NCI-H2196 treated with DMSO at 0.1 percent for 48 hours (cell line): ENCODE data around the gene SPTBN1.

ENCODE experiments used
- DNase-seq: peaks from one replicate; lab custom pipeline; 2025; ENCODE audit not compliant: unreplicated experiment; lab: John Stamatoyannopoulos, UW

SPTBN1 gene

GRCh38 chr2:54628418-54628817, 172.3 kb downstream of the SPTBN1 start:
- no peak for DNase-seq

DNA sequence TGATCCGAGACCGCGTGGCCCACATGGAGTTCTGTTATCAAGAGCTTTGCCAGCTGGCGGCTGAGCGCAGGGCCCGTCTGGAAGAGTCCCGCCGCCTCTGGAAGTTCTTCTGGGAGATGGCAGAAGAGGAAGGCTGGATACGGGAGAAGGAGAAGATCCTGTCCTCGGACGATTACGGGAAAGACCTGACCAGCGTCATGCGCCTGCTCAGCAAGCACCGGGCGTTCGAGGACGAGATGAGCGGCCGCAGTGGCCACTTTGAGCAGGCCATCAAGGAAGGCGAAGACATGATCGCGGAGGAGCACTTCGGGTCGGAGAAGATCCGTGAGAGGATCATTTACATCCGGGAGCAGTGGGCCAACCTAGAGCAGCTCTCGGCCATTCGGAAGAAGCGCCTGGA, 172.8 kb downstream of the SPTBN1 start:
- no peak for DNase-seq

DNA sequence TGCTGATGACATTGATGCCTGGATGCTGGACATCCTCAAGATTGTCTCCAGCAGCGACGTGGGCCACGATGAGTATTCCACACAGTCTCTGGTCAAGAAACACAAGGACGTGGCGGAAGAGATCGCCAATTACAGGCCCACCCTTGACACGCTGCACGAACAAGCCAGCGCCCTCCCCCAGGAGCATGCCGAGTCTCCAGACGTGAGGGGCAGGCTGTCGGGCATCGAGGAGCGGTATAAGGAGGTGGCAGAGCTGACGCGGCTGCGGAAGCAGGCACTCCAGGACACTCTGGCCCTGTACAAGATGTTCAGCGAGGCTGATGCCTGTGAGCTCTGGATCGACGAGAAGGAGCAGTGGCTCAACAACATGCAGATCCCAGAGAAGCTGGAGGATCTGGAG, 173.3 kb downstream of the SPTBN1 start:
- DNase-seq: no peak

GRCh38 chr2:54629914-54630857, 174.1 kb downstream of the SPTBN1 start:
- no peak for DNase-seq

DNA sequence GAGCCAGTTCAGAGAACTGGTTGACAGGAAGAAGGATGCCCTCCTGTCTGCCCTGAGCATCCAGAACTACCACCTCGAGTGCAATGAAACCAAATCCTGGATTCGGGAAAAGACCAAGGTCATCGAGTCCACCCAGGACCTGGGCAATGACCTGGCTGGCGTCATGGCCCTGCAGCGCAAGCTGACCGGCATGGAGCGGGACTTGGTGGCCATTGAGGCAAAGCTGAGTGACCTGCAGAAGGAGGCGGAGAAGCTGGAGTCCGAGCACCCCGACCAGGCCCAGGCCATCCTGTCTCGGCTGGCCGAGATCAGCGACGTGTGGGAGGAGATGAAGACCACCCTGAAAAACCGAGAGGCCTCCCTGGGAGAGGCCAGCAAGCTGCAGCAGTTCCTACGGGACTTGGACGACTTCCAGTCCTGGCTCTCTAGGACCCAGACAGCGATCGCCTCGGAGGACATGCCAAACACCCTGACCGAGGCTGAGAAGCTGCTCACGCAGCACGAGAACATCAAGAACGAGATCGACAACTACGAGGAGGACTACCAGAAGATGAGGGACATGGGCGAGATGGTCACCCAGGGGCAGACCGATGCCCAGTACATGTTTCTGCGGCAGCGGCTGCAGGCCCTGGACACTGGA, 174.9 kb downstream of the SPTBN1 start:
- no peak for DNase-seq

- DNase-seq: no peak
Observed at GRCh38 chr2:54631755-54632154, 175.6 kb downstream of the SPTBN1 start.

- DNase-seq: no peak
Observed at GRCh38 chr2:54632733-54633692, 176.9 kb downstream of the SPTBN1 start.

DNA sequence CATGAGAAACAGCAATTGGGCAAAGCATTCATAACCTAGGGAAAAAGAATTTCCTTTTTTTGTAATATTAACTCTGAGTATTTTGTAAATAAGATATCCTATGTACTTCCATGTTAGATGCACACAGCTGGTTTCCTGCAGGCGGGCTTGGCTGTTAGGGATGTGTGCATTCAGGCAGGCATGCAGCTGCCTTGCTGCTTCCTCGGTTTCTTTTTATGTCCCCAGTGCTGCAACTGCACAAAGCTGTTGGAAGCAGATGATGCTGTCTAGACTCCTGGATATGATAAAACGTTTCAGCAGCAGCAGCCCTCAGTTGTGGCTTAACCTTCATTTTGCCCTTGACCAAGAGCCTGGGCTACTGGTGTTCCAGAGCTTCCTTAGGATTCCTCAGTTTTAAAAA, 177.9 kb downstream of the SPTBN1 start:
- DNase-seq: no peak

DNA sequence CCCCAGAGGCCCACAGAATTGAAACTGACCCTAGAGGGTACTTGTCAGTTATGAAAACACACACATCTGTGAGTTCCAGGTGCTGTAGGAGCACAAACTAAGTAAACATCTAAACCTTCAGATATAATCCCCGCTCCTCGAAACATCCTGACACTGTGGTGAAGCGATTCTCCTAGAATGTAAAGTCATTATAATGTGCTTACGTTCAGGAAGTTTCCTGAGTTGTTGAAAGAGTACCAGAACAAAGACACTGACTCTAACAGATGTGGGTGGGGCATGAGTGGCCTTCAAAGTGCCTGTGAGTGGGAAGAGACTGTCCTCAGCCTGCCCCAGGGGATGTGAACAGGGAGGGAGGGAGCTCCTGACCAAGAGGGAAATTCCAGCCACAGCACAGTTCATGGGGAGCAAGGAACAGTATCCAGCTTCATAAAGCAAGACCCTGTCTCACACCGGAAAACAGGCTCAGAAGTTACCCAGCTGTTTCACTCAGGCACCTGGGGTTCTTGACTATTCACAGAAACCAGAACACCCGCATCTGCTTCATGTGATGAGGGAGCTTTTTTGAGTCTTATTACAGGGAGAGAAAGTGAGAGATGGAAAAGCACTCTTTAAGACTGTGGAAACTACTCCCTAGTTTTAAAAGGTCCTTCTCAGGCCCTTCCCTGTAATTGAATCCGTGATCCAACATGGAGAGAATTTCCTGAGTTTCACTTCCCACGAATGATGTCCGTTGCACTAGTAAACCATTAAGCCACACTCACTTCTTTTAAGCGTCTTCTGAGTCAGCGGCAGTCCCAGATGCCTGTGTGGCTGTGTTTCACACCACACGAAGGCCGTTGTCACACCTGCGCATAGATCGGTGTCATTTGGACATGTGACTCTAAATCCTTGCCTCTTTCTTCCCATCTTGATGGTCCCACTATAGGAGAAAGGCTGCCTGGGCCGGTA, 178.7 kb downstream of the SPTBN1 start:
- DNase-seq: no peak

- DNase-seq: no peak
Observed at GRCh38 chr2:54635554-54636152, 179.5 kb downstream of the SPTBN1 start.

DNA sequence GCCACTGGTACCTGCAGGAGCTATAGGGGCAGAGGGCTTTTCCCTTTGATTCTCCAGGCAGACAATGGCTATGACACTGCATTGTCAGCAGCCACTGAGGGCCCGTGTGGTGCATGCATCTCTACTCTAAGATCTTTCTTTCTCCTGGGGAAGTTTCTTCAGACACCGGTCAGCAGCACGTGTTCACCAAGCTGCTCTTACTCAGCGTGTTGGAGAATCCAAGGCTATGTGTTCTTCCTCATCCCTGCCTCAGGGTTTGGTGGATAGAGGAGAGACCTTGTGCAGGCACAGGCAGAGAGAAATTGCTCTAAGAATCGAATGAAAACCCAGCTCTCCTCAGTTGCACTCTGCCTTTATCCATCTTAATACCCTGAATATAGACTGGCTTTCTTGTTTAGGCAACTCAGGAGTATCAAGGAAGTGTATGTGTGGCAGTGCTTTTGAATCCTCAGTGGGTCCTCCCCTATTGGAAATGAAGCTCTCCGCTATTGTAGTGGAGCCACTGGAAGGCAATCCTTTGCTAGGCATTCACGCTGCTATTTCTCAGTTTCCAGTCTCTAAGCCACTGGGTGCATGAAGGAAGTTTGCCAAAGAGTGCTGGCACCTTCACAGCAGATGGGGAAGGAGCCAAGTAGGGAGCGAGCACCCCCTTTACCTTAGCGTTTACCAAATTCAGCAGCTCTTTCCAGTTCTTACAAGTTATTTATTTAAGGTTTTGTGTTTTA, 180.4 kb downstream of the SPTBN1 start:
- no peak for DNase-seq

- no peak for DNase-seq
Observed at GRCh38 chr2:54638103-54638502, 182.0 kb downstream of the SPTBN1 start.

DNA sequence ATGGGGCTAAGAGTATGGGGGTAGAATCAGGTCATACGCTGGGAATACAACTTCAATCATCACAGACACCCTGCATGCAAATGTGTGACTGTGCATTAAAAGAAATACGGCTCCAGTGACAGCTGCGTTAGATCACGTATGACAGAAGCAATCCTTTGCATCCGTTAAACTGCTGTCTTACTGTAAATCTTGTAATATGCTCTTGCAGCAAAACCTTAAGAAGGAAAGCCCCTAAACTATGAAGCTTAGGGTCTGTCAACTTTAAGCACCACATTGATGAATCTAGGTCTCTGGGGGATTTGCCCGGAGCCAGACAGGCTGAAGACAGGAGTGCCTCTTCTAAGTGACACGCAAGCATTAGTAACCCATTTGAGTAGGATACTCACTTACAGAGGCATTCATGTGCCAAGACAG, 182.7 kb downstream of the SPTBN1 start:
- no peak for DNase-seq

GRCh38 chr2:54639609-54640008, 183.5 kb downstream of the SPTBN1 start:
- no peak for DNase-seq

DNA sequence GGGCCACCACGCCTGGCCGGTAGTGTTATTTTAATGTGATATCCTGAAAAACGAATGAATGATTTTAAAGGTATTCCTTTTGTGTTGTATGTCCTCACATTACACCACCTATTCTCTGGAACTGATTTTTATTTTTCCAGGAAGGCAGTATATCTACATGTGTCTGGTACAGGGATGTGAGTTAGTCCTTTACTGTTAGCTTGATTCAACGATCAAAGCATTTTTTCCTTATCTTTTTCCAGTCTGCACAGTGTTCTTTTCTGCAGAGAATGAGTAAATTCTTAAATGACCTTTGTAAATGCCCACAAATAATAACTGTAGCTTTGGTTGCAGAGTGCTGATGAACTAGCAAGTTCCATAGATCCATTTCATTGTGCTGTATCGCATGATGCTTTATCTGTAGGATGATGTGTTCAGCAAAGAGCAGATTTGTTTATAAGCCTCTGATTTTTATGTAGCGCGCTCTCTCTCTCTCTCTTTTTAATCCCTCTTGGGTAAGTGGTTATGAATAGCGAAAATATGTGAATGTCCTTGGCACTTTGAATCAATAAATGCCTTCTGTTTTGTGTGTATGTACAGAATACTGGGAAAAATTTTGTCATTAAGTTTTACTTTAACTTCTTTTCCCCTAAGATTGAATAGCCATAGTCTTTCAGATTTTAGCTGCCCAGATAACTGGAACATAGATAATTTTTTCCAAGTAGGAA, 184.9 kb downstream of the SPTBN1 start:
- DNase-seq: no peak

DNA sequence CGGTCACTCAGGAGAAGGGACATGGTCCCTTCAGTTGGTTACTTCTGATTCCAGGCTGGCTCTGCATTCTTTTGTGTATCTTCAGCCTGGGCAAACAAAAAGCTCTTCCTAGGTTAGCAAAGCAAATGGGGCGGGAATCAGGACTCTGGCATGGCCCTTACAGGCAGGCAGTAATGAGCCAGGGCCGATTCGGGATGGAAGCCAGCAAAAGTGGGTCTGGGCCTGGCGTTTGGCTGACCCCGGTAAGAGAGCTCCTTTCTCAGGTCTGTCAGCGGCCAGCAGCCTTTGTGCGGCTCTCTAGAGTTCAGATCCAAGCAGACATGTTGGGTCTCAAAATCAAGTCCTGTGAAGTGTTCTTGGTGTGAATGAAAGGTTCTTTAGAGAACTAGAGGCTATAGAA, 185.9 kb downstream of the SPTBN1 start:
- no peak for DNase-seq

DNA sequence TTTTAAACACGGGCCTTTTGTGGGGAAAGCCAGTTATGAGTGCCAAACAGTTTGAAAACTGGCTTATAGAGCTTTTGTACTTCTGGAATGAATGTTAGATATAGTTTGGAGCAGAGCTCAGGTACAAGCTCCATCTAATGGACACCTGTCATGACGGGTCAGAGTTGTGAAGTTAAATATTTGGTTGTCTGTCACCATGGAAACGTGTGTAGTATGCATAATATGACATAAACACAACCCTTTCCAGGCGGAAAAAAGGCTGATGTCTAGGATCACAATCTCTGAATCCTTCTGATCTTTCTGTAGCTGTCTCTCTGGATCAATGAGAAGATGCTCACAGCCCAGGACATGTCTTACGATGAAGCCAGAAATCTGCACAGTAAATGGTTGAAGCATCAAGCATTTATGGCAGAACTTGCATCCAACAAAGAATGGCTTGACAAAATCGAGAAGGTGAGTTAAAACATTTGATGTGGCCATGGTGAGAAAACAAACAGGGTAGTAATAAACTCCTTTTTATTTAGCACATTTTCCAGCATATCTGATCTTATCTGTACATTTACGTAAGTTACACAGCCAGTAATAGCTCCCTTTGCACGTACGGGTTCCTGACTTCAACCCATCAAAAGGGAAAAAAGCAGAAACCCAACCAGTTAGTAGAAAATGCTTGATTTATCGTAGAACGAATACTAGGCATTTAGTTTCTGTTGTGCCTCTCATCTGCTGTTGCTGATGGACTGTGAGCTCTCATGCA, 186.7 kb downstream of the SPTBN1 start:
- no peak for DNase-seq

- no peak for DNase-seq
Observed at GRCh38 chr2:54644236-54644635, 188.1 kb downstream of the SPTBN1 start.
